ENCODE measurements around the gene SNX18. TPM values are rescaled to one million over a fixed set of nuclear protein-coding genes. Genes with fewer than 3 reads are reported as not detected.

The SNX18 gene
- total RNA-seq, 1 experiment from 2014 or later = 14.3 TPM

DNA sequence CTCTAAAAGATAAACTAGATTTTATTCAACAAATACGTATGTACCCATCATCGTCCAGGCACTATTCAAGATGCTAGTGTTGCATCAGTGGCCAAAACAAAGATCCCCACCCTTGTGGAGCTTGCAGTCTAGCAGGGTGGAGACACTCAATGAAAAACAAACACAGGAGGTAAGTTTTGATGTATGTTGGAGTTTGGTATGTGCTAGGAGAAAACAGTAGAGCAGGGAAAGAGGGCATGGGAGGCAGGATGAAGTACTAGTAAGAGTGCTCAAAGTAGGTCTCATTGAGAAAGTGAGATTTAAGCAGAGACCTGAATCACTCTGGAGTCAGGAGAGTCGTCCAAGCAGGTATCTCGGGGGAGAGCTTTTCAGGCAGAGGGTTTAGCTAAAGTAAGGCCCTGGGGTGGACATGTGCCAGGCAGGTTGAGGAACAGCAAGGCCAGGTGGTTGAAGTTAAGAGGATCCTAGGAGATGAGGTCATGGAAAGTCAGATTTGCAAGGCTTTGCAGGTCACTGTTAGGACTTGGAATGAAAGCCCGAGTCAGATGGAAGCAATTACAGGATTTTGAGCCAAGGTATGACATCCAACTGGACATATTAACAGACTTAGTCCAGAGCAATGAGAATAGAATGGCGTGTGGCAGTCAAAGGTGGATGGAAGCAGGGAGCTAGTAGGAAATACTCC lies 9.2 kb downstream of the SNX18 start:
- Histone ChIP-seq H3K9me3 (ENCODE audit: low read length) (no peaks in the 10 kb centered on the region), H3K36me3 (ENCODE audit: low read depth, low read length) (no peaks in the 10 kb centered on the region), H3K4me2 (ENCODE audit: low read length) (no peak overlapping the region), H3K27me3 (ENCODE audit: low read length) (no peaks in the 10 kb centered on the region), H3K4me3 (ENCODE audit: low read length) (no peak overlapping the region), H2AFZ (ENCODE audit: low read length) (no peak overlapping the region), H3K27ac (ENCODE audit: low read length) (no peak overlapping the region), H3K79me2 (ENCODE audit: low read length) (peaks cover 88% of the 10 kb centered on the region), H3F3A (ENCODE audit: low read length, unreplicated experiment) (no peaks in the 10 kb centered on the region), H3K4me1 (ENCODE audit: insufficient read depth, low read length) (peaks cover 39% of the 10 kb centered on the region), H3K9me2 (replicated peaks; ENCODE audit: low read length) (no peaks in the 10 kb centered on the region), H4K20me1 (ENCODE audit: low read length) (no peaks in the 10 kb centered on the region), H3K9ac (ENCODE audit: low read length) (no peak overlapping the region)
- DNase-seq (no peak), ATAC-seq (no peak)
- POLR2A ChIA-PET (ENCODE audit: unreplicated experiment) = no interaction called here
- BruUV-seq (replicated peaks) = no TSS peak
- CTCF ChIA-PET = no interaction called here
- TF ChIP-seq EZH2 (IDR thresholded peaks at IDR 0.05; ENCODE audit: low read length, unreplicated experiment) (no peak), EZH2phosphoT487 (IDR thresholded peaks at IDR 0.05; ENCODE audit: borderline replicate concordance, low read length) (no peak)
- TF ChIP-seq, protein P1, sequence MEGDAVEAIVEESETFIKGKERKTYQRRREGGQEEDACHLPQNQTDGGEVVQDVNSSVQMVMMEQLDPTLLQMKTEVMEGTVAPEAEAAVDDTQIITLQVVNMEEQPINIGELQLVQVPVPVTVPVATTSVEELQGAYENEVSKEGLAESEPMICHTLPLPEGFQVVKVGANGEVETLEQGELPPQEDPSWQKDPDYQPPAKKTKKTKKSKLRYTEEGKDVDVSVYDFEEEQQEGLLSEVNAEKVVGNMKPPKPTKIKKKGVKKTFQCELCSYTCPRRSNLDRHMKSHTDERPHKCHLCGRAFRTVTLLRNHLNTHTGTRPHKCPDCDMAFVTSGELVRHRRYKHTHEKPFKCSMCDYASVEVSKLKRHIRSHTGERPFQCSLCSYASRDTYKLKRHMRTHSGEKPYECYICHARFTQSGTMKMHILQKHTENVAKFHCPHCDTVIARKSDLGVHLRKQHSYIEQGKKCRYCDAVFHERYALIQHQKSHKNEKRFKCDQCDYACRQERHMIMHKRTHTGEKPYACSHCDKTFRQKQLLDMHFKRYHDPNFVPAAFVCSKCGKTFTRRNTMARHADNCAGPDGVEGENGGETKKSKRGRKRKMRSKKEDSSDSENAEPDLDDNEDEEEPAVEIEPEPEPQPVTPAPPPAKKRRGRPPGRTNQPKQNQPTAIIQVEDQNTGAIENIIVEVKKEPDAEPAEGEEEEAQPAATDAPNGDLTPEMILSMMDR (conservative IDR thresholded peaks at IDR 0.05; ENCODE audit: low read depth, low read length) = no peak
- intact Hi-C loops (cut with micrococcal nuclease) = loop anchor here (10.0 kb wide), 2 partner anchors 118 to 178 kb away; no protein-coding TSS in a partner anchor

DNA sequence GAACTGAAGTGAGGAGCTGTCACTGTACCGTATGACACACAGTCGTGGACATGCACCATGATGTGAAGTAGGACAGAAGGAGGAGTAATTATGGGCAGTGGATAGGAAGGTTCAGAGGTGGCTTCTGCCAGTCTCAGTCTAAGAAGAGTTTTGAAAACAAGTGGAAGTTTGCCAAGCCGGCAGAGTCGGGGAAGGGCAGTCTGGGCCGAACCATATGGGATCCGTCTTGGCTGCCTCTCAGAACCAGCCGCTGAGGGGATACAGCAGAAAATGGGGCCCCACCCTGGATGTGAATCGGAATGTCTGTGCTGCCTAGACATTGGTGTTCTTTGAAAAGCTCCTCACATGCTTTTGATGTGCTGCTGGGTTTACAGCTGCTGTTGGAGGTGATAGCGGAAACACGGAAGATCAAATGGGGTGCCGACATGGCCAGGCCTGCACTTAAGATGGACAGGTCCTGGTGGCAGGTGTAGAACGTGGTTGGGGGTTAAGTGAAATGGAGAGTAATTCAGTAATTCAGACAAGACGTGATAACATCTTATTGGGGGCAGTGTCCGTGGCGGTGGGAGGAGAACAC lies 11.2 kb downstream of the SNX18 start:
- Histone ChIP-seq H3F3A (ENCODE audit: low read length, unreplicated experiment) (no peaks in the 10 kb centered on the region), H3K9me3 (ENCODE audit: low read length) (no peaks in the 10 kb centered on the region), H3K36me3 (ENCODE audit: low read depth, low read length) (no peaks in the 10 kb centered on the region), H3K4me1 (ENCODE audit: insufficient read depth, low read length) (peaks cover 31% of the 10 kb centered on the region), H3K4me2 (ENCODE audit: low read length) (no peak overlapping the region), H3K9ac (ENCODE audit: low read length) (no peak overlapping the region), H3K4me3 (ENCODE audit: low read length) (no peak overlapping the region), H3K27ac (ENCODE audit: low read length) (no peak overlapping the region), H4K20me1 (ENCODE audit: low read length) (no peaks in the 10 kb centered on the region), H2AFZ (ENCODE audit: low read length) (no peak overlapping the region), H3K9me2 (replicated peaks; ENCODE audit: low read length) (no peaks in the 10 kb centered on the region), H3K27me3 (ENCODE audit: low read length) (no peaks in the 10 kb centered on the region), H3K79me2 (ENCODE audit: low read length) (peaks cover 88% of the 10 kb centered on the region)
- ATAC-seq (no peak), DNase-seq (no peak)
- CTCF ChIA-PET = no interaction called here
- no peak for TF ChIP-seq EZH2 (IDR thresholded peaks at IDR 0.05; ENCODE audit: low read length, unreplicated experiment)
- TF ChIP-seq, protein P1 (conservative IDR thresholded peaks at IDR 0.05; ENCODE audit: low read depth, low read length) = no peak
- no peak for TF ChIP-seq EZH2phosphoT487 (IDR thresholded peaks at IDR 0.05; ENCODE audit: borderline replicate concordance, low read length)
- intact Hi-C loops (cut with micrococcal nuclease) = loop anchor here (10.0 kb wide), 2 partner anchors 116 to 176 kb away; no protein-coding TSS in a partner anchor
- BruUV-seq (replicated peaks) = no TSS peak
- POLR2A ChIA-PET (ENCODE audit: unreplicated experiment) = no interaction called here

DNA sequence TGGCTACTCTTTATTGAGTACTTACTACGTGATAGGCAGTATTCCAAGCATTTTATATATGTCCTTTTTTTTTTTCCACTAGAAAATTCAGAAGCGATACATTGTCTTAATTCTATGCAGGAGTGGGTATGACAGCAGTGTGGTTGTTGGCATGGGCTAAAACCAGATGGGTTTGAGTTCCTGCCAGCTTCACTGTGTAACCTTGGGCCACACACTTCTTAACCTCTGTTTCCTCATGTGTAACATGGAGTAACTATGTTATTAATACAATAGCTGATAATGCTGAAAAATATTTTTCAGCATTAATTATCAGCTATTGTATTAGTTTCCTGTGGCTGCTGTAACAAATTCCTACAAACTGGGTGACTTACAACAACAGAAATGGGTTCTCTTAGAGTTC lies 12.0 kb downstream of the SNX18 start:
- peaks cover 24% of the 10 kb centered on the region for H3K4me1 ChIP-seq (ENCODE audit: insufficient read depth, low read length)
- no peak overlapping the region for H3K9ac ChIP-seq (ENCODE audit: low read length)
- TF ChIP-seq, protein P1 (conservative IDR thresholded peaks at IDR 0.05; ENCODE audit: low read depth, low read length) = no peak
- TF ChIP-seq EZH2 (IDR thresholded peaks at IDR 0.05; ENCODE audit: low read length, unreplicated experiment) (no peak), EZH2phosphoT487 (IDR thresholded peaks at IDR 0.05; ENCODE audit: borderline replicate concordance, low read length) (no peak)
- CTCF ChIA-PET = no interaction called here
- POLR2A ChIA-PET (ENCODE audit: unreplicated experiment) = no interaction called here
- no peaks in the 10 kb centered on the region for H3K27me3 ChIP-seq (ENCODE audit: low read length)
- no peak for DNase-seq
- no peaks in the 10 kb centered on the region for H4K20me1 ChIP-seq (ENCODE audit: low read length)
- no peak overlapping the region for H3K27ac ChIP-seq (ENCODE audit: low read length)
- H3K4me3 ChIP-seq (ENCODE audit: low read length) = no peak overlapping the region
- H3K4me2 ChIP-seq (ENCODE audit: low read length) = no peak overlapping the region
- H3F3A ChIP-seq (ENCODE audit: low read length, unreplicated experiment) = no peaks in the 10 kb centered on the region
- BruUV-seq (replicated peaks) = no TSS peak
- no peaks in the 10 kb centered on the region for H3K9me2 ChIP-seq (replicated peaks; ENCODE audit: low read length)
- intact Hi-C loops (cut with micrococcal nuclease) = loop anchor here (10.0 kb wide), 2 partner anchors 115 to 175 kb away; no protein-coding TSS in a partner anchor
- ATAC-seq = no peak
- H3K79me2 ChIP-seq (ENCODE audit: low read length) = peaks cover 79% of the 10 kb centered on the region
- no peaks in the 10 kb centered on the region for H3K9me3 ChIP-seq (ENCODE audit: low read length)
- H3K36me3 ChIP-seq (ENCODE audit: low read depth, low read length) = no peaks in the 10 kb centered on the region
- no peak overlapping the region for H2AFZ ChIP-seq (ENCODE audit: low read length)
